UCSD-AML1 (cell line): ENCODE measurements around the gene CLSTN2.

Source experiments
- DNase-seq: peaks from one replicate; lab custom pipeline; 2025; ENCODE audit not compliant: unreplicated experiment; lab: John Stamatoyannopoulos, UW

Gene CLSTN2

DNA sequence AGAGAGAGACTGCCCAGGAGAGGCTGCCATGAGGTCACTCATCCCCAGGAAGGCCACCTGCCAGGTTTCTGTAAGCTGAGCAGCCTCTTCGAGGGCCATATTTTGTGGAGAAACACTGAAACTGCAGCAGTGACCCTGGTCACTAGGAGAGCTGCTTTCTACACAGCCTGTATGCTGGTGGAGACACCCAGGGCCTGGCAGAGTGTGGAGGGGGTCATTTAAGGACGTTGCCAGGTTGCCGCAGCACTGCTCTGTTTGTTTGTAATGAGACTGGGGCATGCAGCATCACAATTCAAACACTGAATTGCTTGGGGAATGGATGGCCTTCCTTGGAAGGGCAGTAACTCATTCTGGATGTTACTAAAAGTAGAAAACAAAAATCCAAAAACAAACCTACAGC, 638.0 kb downstream of the CLSTN2 start:
- no peak for DNase-seq

DNA sequence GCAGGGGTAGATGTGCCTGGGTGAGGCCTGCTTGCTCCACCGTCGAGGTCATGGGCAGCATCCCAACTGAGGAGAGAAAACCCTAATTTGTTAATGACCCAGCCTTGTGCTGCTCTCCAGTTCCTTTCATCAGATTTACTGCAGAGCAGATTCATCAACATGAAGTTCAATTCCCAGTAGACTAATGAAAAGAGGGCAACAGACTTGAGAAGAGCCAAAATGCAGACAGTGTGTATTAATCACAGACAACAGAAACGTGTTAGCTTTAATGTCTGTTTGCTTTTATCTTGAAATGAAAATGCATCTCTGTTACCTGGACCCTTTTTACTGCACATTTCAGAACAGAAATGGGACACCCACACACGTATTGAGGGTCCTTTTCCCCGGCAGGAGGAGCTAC, 639.4 kb downstream of the CLSTN2 start:
- DNase-seq, result no peak

DNA sequence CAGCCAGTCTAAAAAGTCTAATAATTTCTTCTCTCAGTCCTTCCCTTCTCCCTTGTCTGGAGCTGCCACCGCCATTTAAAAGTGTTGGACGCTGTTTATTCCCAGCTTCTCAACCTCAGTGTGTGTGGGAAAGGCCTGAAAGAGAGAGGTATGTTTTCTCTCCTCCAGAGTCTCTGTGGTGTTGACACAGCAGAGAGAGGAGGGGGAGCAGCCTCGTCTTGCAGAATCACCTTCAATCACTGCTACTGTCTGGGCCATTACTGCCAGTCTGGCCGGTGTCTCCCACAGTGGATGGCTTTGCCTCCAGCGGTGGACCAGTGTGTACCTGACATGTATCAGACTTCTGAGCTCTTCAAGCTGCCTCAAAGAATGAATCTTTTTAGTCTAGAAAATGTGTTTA, 641.5 kb downstream of the CLSTN2 start:
- DNase-seq, result no peak

DNA sequence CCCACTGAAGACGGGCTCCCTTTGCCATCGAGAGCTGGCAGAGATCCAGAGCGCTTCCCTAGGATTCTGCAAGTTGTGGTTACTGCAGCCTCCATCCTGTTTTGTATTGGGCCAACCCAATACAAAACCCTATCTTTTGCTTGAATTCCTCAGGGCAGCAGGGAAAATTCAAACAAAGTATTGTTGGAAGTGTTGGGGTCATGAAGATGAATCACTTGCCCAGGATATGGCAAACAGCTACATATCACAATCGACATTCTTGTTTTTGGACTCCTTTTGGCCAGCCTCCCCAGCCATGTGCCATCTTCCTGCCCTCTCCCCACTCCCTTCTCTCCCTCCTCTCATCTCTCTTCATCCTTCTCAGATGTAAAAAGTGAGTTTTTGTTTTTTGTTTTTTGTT, 642.9 kb downstream of the CLSTN2 start:
- DNase-seq, result no peak

DNA sequence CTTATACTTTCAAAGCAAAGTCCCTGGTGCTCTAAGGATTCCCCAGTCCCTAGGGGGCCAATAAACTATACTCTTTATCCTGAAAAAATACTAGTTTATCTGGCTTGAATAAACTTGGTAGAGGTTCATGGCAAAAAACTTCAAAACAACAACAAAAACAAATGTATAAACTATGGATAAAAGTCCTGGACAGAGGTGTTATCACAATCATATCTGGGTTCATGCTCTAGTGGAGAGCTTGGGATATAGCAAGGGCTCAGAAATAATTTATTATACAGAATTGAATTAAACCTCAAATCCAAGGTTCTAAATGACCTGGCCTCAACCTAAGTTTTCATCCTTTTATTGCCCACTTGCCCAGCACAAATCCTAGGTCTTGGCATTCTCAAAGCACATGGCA, 644.3 kb downstream of the CLSTN2 start:
- DNase-seq, result no peak

DNA sequence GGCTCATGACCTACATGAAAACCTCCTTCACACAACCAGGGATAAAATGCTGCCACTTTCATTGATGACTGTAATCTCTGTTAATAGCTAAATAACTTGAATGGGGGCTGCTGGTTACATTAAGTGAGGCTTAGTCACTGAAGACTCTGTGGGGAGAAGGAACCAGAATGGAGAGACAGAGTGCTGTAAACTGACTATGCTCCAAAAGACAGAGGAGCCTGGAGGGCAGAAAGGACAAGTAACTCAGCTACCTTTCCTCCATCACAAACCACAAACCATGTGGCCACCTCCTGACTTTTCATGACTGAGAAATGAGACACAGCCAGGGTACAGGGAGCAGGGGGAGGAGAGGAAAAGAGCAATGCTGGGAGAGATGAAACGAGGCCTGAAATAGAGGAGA, 645.8 kb downstream of the CLSTN2 start:
- DNase-seq, result no peak

DNA sequence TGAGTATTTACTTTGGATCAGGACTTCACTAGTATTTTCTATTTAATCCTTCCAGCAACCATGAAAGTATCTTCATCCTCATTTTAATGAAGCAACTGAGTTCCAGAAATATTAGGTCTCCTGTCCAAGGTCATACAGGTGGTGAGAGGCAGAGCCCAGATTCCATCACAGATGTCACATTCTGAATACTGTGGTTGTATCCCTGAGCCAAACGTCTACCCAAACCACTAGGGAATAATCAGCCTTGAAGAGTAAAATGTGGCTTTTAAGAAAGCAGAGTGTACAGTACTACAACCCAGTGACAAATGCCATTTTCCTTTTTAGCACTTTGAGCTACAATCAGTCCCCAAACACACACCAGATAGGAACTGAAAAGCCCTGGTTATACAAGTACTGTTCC, 649.6 kb downstream of the CLSTN2 start:
- no peak for DNase-seq

DNA sequence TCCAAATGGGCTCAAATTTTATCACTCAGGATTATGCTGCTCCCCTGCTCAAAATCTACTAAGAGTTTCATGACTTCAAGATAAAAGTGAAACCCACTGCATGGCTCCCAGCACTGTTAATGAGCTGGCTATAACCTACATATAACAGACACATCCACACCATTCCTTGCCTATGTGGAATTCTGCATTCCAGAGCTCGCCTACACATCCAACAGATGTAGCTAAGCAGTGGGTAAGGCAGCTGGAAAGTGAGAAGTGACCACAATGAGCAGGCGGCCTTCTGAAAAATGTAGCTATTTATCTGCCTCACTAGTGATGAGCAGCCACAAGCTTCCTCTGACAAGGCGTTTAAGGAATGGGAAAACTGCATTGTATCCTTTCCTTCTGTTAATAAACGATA, 650.8 kb downstream of the CLSTN2 start:
- DNase-seq, result no peak

DNA sequence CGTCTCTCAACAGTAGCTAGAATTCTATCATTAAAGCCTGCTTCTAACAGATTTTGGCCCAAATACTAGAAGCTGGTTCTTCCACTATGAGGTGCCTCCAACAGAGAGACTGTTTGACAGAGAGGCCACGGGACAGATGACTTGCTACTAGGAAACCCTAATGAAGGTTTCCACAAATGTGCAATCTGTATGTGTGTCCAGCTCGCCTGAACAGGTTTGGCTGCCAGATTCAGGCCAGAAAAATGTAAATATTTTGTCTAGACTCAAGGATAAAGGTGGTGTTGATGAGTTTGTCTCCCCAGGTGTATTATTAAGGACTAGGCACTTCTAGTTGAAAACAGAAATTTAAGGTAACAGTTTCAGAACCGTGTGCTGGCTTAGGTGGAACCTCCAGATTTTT, 651.3 kb downstream of the CLSTN2 start:
- no peak for DNase-seq

DNA sequence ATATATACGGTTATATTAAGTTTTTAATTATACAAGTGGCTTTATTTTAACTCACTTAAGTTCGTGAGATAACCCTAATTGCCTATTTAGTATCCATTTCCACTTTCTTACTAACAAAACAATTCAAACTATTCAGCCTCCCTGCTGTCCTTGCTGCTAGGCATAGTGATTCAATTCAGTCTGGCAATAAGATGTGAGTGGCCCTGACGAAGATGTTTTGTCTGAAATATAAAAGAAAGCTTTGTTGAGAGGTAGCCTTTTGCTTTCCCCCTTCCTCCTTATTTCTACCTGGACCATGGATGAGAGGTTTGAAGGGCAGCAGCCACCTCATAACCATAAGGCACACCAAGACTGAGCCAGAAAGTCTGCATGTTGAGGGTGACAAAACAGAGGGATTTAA, 653.6 kb downstream of the CLSTN2 start:
- DNase-seq, result no peak

DNA sequence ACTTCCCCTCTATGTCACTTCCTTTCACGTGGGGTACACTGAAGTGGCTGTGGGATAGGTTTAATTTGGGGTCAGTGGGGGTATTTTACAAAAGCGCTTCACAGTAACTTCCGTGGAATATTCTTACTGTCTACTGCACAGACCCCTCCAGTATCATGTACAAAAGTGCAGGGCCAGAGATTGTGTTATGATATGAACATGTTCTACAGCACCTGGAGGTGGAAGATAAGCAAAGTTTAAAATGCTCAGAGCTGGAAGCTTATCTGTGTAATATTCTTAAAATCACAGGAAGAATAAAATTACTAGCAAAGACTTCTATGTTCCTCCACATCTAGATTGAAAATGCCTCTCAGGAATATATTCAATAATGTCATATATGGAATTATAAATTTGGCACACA, 658.8 kb downstream of the CLSTN2 start:
- DNase-seq, result no peak

DNA sequence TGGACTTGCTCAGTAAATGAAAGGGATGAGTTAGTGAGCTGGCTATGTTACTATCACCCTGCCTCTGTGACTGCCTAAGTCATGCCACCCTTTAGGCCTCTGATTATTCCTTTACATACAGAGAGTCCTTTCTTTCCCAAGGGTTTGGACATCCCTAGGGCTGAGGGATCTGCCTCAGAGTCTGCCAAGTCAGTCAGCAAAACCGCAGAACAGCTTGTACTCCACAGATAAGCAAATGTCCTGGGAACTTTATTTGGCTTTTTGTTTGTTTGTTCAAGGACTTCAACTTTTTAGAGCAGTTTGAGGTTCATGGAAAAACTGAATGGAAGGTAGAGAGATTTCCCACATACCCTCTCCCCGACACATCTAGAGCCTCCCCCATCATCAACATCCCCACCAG, 660.3 kb downstream of the CLSTN2 start:
- no peak for DNase-seq

DNA sequence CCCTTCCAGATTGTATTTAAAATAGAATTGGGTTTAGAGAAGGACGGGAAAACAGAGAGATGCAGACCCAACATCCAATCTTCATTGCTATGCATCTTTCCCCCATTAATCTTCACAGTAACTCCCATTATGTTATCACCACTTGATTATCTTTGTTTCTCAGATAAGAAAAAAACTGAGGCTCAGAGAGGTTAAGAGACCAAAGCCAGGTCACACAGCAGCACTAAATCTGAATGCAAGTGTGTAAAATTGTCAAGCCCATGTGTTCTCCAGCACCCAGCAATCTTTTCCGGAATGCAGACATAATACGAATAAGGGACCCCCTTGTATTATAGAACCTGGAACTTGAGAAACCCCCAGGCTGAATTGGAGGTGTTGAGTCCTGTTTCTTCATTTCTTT, 662.4 kb downstream of the CLSTN2 start:
- DNase-seq, result no peak

DNA sequence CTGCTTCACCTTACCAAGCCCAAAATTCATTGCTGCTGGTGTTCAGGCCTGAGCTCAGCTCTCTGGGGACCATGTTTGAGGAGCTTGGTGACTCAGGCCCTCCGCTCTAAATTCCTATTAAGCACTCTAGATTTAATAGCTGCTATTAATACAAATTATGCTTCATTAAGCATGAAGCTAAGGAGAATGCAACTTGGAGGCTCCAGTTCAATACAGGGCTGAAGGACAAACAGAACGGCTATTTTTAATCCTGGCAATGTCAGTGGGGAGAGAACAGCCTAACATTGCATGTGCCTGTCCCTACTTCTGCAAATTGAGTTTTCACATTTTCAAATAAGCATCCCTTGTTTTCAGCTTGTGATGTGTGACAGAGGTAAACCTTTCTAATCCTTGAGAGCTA, 662.8 kb downstream of the CLSTN2 start:
- DNase-seq, result no peak

DNA sequence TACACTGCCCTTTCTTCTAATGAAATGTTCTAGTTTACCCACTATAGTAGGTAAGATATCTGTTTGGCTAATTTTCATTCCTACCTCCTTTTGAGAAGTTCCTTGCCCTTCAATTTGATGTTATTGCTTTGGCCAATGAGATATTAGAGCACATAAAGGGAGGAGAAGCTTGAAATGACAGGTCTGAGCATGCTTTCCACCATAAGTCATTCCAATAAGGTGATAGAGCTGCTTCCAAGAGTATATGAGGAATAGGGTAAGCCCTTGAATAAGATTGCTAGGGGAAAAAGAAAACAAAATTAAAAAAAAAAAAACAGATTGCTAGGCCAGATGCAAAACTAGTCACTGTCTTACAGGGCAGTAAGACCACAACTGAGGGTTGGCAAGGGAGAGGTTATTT, 664.0 kb downstream of the CLSTN2 start:
- no peak for DNase-seq

DNA sequence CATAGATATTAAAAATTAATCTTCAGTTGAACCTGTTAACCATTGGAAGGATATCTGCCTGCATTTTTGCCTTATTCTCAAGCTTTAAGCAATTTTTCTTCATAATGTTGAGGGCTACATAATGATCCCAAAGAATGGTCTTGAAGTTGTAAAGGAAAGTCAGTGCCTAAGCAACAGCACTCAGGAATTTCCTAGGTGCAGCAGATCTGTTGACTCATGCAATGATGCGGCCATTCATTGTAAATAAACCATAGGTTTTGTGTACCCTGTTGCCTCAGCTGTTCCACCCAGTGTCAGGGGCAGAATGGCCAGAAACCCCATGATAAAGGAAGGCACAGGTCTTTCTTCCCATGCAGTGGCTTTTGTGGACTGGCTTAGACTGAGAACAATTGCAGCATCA, 664.5 kb downstream of the CLSTN2 start:
- no peak for DNase-seq

DNA sequence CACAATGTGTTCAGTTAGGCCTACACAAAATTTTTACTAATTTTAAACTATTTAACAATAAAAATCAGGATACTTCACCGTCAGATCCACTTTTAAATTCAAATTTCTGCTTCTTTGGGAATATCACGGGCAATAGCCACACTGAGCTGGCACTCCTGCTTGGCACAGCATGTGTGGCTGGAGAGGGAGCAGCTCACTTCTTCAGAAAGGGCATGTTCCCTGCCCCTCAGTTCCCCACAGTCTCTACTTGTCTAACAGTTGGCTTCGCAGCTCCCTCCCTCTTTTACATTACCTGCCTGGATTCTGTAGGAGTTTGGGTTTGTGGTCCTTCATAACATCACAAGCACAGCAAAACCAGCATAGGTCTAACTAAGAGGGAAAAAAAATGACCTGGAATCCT, 666.9 kb downstream of the CLSTN2 start:
- no peak for DNase-seq

DNA sequence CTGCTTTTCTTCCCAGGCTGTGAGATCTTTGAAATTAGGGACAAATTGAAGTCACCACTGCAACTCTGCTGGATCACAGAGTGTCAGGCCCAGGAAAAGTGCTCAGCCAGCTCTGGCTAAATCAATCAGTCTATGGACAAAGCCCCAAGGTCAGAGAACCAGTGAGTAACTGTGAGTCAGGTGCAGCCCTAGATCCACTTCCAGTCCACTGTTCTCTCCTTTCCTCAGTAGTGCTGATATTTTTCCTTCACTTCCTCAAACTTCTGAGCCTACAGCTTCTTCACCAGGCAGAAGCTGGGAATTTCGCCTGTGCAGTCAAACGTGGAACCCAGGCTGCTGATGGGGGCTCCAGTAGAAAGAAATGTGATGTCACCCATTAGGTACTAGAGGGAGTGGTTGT, 667.8 kb downstream of the CLSTN2 start:
- DNase-seq, result no peak

DNA sequence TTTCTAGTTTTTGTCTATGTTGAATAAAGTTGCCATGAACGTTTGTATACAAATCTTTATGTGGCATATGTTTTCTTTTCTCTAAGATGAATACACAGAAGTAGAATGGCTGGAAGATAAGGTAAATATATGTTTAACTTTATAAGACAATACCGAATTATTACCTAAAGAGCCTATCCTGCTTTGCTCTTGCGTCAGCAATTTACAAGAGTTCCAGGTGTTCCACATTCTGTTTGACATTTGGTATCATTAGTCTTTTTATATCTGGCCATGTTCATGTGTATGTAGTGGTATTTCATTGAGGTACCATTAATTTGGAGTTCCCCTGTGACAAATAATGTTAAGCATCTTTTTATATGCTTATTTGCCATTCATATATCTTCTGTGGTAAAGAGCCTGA, 668.8 kb downstream of the CLSTN2 start:
- DNase-seq, result no peak

DNA sequence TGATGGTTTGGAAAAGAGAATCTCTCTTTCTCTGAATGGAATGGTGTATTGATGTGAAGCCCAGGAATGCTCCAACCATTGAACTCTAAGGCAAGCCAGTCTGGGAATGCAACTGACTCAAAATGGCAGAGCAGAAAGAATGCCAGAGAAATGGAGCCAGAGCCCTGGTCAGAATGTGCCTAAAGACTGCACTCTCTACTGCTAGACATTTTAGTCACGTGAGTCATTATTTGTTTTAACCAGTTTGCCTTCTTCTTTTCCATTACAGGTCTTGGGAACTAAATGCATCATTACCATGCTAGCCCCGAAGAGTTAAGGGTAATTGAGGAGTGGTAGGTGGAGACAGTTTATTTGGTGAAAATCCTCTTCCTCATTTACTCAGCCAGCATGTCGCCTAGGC, 675.6 kb downstream of the CLSTN2 start:
- no peak for DNase-seq

DNA sequence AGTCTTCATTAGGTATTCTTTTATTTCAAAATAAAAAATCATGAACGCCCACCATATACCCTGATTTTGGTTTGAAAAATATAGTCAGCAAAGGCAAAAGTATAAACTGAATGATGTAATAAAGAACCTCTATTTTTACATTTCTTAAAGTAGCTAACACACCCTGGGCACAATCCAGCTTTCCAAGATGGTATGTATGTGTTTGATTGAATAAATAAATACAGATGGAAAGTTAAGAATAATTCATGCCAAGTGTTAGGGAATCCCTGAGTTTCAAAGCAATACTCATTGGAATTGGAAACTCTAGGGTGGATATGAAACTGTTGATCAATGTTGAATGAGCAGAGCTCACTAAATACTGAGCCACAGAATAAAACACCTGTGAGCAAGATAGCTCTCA, 679.0 kb downstream of the CLSTN2 start:
- no peak for DNase-seq

DNA sequence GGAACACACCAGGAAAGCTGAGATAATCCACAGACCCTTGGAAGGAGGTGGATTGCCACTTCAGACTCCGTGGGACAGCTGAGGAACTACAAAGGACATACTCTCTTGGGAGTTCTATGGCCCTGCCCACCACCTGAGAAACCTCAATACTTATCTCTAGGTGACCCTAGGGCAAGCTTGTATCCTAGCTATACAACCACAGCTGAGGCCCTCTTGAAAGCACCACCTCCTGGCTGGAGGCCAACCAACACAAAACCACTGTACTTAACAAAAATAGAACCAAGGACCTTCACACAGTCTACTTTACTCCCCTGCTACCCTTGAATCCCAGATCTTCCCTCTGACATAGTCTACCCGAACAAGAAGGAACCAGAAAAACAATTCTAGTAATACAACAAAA, 682.1 kb downstream of the CLSTN2 start:
- DNase-seq, result no peak

DNA sequence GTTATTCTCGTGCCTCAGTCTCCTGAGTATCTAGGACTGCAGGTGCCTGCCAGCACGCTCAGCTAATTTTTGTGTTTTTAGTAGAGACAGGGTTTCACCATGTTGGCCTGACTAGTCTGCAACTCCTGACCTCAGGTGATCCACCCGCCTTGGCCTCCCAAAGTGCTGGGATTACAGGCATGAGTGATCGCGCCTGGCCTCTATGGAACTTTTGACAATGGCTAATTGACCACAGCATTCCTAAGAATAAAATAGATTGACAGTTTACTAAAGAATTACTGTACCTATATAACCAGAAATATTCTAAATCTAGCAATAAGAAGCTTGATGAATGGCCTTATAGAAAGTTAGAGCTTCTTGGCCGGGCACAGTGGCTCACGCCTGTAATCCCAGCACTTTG, 691.9 kb downstream of the CLSTN2 start:
- no peak for DNase-seq
